GM12892 (cell line): ENCODE results near the gene SNRPN.

Source experiments
- DNase-seq: peaks from one replicate; pipeline ENCODE4 v3.0.0; 2011; ENCODE audit not compliant: insufficient read length
- FAIRE-seq: peaks from 2 replicates; lab custom pipeline; 2011; peaks lifted over from hg19 to GRCh38; lab: Jason Lieb, UNC
- POLR2A ChIP-seq: IDR thresholded peaks from 2 replicates; pipeline ENCODE4 v1.6.1; 2011; ENCODE audit warnings: low read depth, low read length, control low read depth
- POLR2AphosphoS5 ChIP-seq: IDR thresholded peaks from 2 replicates; pipeline ENCODE4 v1.6.1; 2011; ENCODE audit warnings: low read depth, low read length, control low read depth
- TAF1 ChIP-seq: IDR thresholded peaks from 2 replicates; pipeline ENCODE4 v1.6.1; 2011; ENCODE audit warnings: low read depth, mild to moderate bottlenecking, control low read depth, low read length, borderline replicate concordance

The SNRPN gene

GRCh38 chr15:24976932-24977331, 22.1 kb downstream of the SNRPN start:
- DNase-seq (no peak), FAIRE-seq (no peak)
- no peak for TF ChIP-seq POLR2AphosphoS5
- TF ChIP-seq TAF1, result no peak
- TF ChIP-seq POLR2A, result no peak

GRCh38 chr15:24977686-24978085, 22.9 kb downstream of the SNRPN start:
- TF ChIP-seq POLR2A, result no peak
- no peak for TF ChIP-seq POLR2AphosphoS5
- TF ChIP-seq TAF1, result no peak
- DNase-seq (no peak), FAIRE-seq (no peak)

- TF ChIP-seq POLR2AphosphoS5, result no peak
- FAIRE-seq, result no peak
- DNase-seq, result no peak
Measured at GRCh38 chr15:24985224-24985623, 30.4 kb downstream of the SNRPN start.

- DNase-seq, result no peak
- no peak for FAIRE-seq
- TF ChIP-seq POLR2AphosphoS5 (no peak), TAF1 (no peak), POLR2A (no peak)
Measured at GRCh38 chr15:24986653-24987052, 31.9 kb downstream of the SNRPN start.

- no peak for DNase-seq
- no peak for TF ChIP-seq TAF1
- no peak for TF ChIP-seq POLR2A
- TF ChIP-seq POLR2AphosphoS5, result no peak
- no peak for FAIRE-seq
Measured at GRCh38 chr15:25019434-25019833, 64.6 kb downstream of the SNRPN start.

GRCh38 chr15:25022233-25022632, 67.4 kb downstream of the SNRPN start:
- TF ChIP-seq TAF1, result no peak
- no peak for TF ChIP-seq POLR2A
- no peak for TF ChIP-seq POLR2AphosphoS5
- FAIRE-seq (no peak), DNase-seq (no peak)
